HG02623 (cell line): ENCODE results near the gene CTU2.

ENCODE experiments used
- ATAC-seq: cut with Tn5 transposase; IDR thresholded peaks from one replicate; pipeline ENCODE4 v1.9.1; 2021; ENCODE audit warnings: moderate library complexity; ENCODE audit not compliant: unreplicated experiment

The CTU2 gene

DNA sequence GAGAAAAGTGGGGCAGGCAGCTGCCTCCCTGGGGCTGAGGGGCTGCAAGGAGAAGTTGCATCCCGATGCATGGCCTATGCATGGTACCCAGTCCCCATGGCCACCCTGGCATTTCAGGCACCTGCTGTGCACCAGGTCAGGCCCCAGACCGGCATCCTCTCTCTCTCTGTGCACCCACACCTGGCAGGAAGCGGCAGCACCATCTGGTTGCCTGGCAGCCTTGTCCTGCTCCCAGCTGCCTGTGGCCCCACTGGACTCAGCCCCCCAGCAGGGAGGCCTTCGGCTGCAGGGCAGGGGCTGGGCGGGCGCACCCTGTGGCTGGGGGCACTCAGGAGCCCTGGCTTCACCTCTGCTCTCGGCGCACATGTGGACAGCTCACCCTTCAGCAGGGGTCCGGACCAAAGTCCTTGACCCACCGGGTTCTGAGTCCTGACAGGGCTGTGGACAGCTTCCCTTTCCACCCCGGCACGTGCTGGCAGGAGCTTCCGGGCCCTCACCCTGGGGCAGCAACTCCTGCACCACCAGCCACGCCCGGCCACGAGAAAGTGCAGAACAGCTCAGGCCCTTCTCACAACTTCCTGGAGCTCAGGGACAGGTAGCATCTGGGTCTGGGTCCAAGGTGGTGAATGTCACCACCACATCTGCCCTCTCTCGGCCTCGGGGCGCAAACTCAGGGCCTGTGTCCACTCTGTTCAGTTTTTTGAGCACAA lies 36.7 kb downstream of the CTU2 start:
- ATAC-seq: no peak

DNA sequence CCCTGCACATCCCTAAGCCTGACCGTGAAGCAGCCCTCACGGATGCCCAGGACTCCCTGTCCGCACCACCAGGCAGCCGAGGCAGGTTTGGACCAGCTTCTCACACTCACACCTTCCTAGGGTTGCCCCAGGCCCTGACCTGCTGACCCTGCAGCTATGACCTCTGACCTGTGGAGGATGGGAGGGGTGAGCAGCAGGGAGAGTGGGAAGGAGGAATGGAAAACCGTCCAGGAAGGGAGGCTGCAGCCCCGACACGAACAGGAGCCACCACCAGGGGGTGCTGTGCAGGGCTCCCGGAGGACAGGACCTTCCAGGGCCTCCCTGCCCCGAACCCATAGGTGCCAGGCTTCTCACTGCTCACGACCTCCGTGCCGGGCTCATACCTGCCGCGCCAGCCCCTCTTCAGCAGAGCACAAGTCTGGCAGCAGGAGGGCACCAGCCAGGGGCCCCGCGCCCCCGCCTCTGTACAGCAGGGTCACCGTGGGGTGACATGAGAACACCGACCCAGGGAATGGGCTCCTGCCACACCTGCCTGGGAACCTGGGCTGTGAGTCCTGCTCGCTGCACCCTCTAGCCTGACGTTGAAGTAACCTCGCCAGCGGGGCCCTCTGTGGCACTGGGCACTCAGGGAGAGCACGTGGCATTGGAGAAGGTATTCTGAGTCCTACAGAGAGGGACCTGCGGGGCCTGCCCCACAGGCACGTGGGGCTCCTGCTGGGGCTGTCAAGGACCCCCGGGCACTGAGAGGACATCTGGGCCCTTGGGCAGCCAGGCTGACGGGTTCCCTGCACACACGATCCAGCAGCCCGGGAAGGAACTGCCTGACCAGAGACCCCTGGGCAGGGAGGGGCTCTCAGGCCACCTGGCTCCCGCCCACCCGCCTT lies 37.6 kb downstream of the CTU2 start:
- no peak for ATAC-seq

DNA sequence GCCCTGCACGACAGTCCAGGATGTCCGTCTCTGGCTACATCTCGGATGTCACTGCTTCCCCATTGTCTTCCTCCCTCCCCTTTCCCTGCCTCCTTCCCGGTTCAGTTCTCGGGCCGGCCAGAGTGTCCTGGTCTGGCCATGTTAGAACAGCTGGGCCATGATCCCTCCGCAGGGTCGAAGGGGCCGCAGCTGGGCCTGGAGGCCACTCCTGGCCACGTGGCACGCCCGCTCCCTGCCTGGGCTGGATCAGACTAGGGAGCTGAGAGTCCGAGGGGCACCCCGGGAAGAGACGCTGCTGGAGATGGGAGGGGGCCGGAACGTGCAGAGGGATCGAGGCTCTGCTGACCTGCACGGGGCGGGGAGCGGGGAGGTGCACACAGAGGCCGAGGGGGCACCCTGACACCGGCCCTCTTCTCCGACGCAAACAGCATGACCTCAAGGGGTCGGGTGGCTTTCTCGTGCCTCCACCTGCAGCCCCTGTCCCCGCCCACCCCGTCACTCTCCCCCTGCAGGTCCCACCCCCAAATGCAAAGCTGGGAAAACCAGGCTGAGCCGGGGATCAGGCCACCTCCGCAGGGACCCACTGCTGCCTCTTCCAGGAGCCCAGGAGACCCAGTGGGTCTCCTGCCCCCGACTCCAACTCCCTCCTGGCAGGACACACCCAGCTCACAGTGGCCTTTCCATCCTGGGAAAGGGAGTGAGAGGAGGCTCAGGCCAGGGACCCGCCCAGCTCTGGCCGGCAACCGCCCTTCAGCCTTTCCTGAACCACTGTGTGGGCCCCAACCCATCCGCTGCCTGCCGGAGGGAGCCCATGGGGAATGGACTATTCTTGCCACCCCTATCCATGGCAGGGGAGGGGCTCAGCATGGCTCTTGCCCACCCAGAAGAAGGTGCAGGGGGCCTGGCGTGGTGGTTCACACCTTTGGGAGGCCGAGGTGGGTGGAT lies 38.5 kb downstream of the CTU2 start:
- no peak for ATAC-seq

DNA sequence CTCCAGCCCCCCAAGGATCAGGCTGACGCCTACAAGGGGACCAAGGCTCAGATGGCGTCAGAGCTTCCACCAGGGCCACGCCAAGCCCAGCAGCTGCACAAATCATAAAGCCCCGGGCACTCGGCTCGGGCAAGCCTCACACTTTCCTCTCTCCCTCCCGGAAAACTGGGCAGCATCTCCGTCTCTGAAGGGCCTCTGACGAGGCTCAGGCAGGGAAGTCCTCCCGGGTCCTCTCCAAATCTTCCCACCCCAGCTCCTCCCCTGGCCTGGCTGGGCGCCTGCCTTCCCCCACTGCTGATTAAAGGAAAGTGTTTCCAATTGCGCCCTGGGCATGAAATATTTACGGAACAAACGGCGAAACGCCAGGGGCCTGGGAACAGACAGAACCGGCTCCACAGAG lies 40.2 kb downstream of the CTU2 start:
- no peak for ATAC-seq

DNA sequence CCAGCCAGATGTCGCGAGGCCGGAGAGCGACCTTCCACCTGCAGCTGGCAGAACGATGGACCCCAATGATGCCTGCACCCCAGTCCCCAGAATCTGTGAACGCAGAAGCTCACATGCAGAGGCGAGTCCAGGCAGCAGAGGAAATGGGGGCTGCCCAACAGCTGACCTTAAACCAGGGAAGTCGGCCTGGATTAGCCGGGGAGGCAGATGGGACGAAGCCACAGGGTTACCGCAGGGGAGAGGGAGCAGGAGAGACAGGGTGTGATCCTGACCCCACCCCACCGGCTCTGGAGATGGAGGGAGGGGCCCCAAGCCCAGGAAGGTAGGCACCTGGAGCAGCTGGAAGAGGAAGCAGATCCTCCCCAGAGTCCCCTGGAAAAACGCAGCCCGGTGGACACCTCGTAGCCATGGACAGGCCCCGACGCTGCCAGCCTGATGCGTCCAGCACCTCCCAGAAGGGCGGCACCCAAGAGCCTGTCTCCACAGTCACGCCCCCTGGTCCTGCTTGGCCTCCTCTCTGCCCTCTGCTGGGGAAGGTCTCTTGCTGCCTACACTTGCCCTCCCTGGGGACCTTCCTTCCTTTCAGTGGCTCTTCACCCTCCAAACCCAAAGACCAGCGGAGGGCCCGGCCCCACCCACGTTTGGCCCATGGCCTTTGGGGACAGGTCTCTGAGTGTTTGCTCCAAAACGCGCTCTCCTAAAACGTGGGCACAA lies 41.4 kb downstream of the CTU2 start:
- no peak for ATAC-seq

DNA sequence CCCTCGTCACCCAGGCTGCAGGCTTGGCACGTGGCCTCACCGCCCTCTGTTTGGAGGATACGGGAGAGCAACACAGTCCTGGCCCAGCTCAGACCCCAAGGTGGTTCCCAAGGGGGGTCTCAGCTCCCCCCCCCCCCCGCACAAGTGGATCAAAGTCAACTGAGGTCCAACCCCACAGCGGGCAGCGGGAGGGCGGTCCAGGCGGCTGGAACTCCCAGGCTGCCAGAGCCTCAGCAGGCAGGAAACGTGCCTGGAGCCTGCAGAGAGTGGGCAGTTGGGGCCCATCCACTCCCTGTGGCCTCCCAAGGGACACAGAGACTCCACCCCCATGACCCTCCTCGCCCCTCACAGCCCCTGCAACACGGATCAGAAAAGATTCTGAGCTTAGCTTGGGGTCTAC lies 42.1 kb downstream of the CTU2 start:
- ATAC-seq: no peak

DNA sequence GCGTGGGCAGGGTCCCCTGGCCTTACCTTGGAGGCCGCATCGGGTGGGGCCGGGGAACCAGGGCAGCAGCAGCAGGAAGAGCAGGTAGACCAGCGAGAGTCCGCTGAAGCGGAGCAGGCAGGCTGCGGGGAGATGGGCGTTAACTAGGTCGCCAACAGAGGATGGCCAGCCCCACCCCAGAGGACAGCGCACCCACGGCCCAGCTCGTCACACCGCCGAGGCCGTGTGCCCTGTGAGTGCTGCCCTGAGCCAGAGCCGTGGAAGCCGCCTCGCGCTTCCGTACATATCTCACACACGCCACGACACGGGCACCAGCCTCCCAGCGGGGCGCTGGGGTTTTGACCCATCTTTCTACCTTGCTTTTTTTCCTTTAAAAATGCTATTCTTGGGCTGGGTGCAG lies 43.1 kb downstream of the CTU2 start:
- ATAC-seq: no peak

DNA sequence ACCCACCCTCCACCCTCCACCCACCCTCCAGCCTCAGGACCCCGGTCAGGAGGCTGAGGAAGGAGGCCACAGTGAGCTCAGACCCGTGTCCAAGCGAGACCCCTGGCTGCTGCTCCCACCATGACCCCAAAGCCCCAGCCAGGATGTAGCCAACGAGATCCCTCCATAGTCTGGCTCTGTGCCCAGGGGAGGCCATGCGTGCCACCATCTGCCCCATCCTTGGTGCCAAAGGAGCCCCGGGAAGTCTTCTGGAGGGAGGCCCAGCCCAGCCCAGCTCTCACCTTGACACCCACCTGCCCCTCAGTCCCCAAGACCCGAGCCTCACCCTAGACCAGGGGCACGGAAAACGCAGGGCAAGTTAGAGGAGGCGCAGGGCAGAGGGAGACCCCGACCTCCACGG lies 44.6 kb downstream of the CTU2 start:
- ATAC-seq: no peak

DNA sequence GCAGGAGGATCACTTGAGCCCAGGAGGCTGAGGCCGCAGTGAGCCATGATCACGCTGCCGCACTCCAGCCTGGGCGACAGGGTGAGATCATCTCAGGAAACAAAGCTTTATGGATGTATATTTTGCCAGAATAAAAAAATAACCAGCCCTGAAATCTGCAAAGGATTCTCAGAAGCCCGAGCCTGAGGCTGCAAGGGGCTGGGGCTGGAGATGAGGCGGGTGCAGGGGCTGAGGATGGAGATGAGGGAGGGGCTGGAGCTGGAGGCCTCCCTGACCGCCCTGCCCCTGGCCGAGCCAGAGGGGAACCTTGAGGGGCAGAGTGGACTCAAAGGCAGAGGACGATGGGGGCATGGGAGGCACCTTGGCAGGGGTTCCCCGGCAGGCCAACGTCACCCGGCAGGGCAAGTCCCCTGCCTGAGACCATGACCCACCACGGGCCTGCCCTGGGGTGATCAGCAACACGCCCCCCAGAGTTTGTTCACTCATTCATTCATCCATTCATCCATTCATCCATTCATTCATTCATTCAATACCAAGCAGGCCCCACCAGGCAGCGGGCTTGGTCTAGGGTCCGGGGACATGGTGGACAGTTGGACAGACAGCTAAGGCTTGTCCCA lies 46.2 kb downstream of the CTU2 start:
- ATAC-seq: no peak

DNA sequence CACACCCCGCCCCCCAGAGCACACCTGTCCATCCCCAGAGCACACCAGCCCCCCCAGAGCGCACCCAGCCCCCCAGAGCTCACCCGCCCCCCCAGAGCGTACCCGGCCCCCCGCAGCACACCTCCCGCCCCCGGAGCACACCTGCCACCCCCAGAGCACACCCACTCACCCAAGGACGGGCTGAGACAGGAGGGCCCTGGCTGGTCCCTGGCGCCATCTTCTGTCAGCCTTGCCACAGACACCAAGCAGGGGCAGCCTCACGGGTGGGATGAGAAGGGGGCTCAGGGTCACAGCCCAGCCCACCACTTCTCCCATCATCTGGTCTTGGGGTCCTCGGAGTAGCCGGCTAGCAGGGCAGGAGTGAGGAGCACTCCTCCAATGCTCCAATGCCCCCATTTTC lies 46.9 kb downstream of the CTU2 start:
- no peak for ATAC-seq

DNA sequence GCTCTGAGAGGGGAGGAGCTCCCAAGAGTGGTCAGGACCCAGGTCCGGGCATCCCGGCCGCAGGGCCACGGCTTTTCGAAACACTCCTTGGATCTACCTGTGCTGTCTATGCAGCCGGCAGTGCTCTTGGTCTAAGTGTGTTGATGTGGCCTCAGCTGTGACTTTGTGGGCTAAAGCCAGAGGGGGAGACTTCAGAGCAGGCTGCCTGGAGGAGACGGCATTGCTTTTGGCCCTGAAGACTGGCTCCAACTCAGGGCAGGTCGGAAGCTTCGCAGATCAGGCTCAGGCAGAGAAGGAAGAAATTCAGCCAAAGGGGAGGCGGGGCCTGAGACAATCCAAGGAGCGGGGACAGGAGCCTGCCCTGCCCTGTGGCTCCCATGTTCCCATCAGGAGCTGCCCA lies 47.3 kb downstream of the CTU2 start:
- ATAC-seq: no peak

DNA sequence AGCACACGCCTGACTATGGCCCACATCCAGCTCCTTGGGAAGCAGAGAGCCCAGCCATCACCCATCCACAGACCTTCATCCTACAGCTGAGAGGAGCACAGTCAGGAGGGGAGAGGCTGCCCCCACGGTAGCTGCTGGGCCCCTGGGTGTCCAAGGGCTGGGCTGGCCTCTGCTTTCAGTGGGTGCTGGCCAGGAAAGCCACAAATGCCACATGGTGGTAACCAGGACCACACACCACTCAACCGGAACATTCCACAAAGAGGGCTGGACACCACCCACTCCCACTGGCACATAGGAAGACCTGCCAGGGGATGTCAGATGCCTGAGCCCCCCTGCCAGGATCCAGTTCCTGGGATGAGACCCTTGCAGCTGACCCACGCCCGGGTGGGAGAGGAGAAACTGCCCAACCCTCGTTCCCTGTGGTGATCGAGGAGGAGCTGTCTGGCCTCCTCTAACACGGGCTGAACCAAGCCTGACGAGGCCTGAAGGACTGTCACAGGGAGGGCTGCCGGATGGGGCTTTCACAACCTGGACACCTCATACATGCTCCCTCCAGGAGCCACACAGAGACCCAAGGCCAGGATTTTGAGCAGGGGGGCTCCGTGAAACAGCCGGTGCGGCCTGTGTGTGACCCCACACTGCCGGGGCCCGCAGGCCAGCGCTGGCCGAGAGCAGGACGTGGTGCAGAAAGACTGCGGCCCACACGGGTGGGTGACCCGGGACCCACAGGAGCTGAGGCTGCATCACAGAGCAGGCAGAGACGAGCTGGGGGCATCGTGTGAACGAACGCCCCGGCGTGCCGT lies 48.0 kb downstream of the CTU2 start:
- no peak for ATAC-seq

DNA sequence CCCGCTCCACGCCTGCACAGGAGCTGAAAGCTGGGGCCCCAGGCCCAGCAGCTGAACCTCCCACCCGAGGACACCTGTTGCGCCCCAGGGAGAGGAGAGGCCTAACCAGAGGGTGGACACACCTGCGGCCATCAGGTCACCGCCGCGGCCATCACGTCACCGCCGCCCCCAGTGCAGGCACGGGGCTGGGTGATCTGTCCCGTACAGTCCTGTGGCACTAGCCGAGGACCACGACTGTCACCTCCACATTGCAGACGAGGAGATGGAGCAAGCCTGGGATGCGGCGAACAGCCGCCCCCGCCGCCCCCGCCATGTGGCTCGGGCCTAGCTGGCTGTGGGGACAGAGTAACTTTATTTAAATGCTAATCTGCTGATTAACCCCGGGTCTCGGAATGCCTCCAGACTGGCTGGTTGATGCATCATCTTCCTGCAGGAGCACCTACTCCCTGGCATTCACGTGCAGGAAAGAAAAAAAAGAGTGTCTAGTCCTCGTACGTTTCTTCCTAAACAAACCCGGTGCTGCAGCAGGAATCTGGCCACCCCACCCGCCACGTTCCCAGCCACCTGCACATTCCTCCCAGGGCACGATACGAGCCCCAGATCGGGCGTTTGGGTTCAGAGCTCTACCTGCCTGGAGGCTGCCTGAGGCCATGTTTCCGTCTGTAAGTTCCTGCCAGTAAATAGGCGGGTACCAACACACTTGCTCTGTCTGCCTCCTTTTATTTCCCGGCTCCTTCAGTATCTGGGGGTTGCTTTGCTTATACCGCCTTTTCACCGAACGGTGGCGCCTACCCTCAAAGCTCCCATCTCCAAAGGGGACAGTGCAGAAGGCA lies 48.8 kb downstream of the CTU2 start:
- no peak for ATAC-seq

DNA sequence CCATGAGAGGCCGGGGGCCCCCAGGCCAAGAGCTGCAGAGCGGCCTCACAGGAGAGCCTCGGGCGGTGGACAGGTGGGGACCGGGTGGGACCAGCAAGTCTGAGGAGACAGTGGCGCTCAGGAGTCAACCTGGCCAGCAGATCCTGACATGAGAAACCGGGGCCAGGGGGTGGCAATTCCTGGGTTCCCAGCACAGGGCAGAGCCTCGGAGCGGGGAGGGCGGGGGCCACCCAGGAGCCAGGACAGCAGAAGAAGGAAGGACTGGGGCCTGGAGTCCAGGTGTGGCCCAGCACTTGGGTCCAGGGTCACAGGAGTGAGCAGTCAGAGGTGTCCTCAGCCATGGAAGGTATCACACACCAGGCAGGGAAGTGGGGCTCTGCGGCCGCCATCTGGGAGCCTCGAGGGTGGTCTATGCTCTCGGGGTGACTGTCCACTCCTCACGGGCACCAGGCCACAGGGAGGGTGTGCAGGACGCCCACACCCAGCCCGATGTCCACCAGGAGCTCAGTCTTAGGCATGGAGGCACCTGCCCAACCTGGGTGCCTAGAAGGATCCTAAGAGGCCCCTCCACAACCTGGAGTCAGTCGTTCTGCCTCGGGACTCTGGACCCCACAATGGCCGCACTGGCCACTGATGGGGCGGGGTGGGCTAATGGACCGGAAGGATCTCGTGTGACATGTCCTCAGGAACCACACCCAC lies 49.6 kb downstream of the CTU2 start:
- no peak for ATAC-seq

DNA sequence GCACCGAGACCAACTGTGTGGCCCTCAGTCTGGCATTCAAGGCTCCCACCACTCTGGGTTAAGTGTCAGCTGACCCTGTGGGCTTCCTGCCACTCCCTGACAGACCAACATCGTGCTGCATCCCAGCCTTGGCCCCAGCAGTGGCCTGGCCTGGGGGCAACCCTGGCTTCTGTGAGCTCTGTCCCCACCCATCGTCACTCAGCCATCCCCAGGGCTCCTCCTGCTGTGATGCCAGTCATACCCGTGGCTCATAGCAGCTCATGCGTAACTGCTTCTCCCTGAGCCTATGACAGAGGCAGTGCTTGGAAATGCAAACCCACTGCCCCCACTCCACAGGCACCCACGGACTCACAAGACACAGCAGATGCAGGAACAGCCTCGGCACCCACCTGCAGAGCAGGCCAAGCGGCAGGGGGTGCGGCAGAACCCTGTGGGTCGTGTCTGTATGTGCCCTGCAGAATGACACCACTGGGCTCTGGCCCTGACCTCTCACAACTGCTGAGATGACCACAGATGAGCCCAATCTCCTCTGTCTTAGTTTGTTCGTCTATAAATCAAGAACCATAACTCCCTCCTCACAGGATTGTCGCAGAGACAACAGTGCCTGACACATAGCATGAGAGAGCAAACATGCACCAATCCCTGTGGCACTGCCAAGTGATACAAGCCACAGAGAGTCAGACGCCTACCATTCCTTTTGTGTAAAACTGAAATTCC lies 52.1 kb downstream of the CTU2 start:
- no peak for ATAC-seq

DNA sequence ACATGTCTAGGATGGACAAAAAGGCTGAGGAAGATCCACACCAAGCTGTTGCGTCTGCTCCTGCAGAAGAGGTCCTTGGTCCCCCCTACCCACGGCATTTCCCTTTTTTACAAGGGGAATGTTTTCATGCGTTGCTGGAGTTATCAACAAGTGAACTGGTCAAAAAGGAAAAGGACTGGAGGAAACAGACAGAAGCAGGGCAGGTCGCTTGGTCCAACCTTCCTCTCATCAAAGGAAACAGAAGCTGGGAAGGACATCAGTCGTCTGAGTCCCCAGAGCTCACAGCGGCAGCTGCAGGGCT lies 52.6 kb downstream of the CTU2 start:
- no peak for ATAC-seq

DNA sequence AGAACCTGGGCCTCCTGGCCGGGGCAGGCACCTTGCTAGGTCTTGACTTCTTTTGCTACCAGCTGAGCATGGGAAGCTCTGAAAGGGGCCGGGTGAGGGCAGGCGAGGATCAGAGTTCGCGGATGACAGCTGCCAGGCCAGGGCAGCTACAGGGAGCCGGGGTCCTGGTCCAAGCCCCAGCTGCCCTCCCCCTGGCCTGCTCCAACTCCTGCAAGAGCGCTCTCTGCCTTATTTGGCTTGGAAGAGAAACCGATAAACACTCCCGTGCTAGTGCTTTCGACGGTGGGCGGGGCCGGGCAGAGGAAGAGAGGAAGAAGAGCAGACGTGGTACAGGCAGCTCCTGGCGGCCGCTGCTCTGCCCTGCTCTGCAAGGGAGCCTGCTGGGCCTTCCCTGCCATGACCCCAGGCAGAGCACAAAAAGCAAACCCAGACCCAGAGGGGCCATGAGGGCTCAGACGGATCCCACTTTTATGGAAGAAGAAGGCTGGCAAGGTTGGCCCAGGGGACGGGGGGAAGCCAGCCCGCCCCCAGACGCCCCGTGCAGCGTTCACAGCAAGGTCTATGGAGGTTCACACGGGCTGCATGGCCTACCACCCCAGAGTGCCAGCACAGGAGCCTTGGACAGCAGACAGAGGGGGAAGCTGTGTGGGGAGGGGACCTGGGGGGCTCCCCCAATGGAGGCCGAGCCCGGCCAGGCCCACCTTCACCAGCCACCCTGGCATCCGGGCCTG lies 53.1 kb downstream of the CTU2 start:
- ATAC-seq: no peak
